Neural progenitor cell (in vitro differentiated cells): ENCODE results near the gene COL4A2.

Experiments
- EZH2 ChIP-seq: fragments of 200-600 bp; sonication (generic); IDR thresholded peaks from 2 replicates; pipeline ENCODE4 v1.6.1; 2017; ENCODE audit warnings: antibody characterized with exemption, mild to moderate bottlenecking, moderate library complexity
- TF ChIP-seq, protein P1 (sequence below): fragments of 200-600 bp; sonication (generic); IDR thresholded peaks from 2 replicates; pipeline ENCODE4 v1.5.1; 2017; ENCODE audit warnings: antibody characterized with exemption, mild to moderate bottlenecking

DNA sequence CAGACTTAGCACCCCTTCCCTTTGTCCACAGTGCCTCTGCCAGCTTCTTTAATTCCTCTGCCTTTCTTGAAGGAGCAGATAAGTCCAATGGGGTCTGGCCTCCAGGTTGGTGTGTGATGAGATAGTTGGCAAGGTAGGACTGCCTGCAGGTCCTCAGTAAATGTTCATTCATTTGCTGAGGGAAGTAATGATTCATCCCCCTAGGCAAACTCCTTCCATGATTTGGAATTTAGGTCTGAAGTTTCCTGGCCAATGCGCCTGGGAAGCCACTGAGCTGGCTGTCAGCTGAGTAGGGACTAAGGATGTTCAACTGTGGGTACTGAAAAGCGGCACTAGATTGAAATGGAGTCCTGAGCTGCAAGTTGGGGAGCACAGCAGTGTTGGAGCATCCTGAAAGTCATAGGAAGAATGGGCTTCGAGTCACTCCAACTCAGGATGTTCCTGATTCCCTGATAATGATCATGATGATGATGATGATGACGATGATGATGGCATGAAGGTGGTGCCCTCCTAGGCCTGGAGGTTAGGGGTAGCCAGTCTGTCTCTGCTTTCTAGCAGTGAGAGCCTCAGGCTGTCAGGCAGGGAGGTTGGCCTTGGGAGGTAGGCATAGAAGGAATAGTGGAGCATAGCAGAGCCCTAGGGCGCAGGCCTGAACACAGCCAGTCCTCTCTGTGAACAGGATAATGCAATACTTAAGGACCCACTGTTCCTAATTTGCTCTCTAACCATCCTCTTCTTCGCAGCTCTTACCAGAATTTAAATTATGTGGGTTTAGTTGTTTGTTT, 44.7 kb downstream of the COL4A2 start:
- TF ChIP-seq, protein P1, sequence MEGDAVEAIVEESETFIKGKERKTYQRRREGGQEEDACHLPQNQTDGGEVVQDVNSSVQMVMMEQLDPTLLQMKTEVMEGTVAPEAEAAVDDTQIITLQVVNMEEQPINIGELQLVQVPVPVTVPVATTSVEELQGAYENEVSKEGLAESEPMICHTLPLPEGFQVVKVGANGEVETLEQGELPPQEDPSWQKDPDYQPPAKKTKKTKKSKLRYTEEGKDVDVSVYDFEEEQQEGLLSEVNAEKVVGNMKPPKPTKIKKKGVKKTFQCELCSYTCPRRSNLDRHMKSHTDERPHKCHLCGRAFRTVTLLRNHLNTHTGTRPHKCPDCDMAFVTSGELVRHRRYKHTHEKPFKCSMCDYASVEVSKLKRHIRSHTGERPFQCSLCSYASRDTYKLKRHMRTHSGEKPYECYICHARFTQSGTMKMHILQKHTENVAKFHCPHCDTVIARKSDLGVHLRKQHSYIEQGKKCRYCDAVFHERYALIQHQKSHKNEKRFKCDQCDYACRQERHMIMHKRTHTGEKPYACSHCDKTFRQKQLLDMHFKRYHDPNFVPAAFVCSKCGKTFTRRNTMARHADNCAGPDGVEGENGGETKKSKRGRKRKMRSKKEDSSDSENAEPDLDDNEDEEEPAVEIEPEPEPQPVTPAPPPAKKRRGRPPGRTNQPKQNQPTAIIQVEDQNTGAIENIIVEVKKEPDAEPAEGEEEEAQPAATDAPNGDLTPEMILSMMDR, result no peak
- TF ChIP-seq EZH2, result no peak
